ENCODE measurements around the gene CARF. TPM values are rescaled to one million over a fixed set of nuclear protein-coding genes. Genes with fewer than 3 reads are reported as not detected.
"Not testable (repeated sequence)": the region's sequence is repeated elsewhere in the genome, so short reads cannot be mapped to it uniquely, and the experiment has no call there.

Gene CARF, protein sequence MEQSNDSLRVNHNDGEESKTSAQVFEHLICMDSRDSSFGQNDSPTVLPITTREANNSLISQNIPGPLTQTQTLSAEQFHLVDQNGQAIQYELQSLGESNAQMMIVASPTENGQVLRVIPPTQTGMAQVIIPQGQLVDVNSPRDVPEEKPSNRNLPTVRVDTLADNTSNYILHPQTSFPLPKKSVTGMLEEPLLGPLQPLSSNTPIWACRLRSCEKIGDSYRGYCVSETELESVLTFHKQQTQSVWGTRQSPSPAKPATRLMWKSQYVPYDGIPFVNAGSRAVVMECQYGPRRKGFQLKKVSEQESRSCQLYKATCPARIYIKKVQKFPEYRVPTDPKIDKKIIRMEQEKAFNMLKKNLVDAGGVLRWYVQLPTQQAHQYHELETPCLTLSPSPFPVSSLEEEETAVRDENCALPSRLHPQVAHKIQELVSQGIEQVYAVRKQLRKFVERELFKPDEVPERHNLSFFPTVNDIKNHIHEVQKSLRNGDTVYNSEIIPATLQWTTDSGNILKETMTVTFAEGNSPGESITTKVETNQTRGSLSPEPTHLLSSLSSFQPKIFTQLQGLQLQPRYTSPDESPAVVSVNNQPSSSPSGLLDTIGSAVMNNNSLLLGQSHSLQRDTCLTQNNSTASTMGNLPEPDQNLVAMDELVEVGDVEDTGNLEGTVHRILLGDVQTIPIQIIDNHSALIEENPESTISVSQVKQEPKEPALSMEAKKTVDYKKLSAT
- total RNA-seq (2014; rRNA removed; shearing (Covaris generic); ENCODE audit: low replicate concordance), result 6.6 and 7.1 TPM in 2 replicates

DNA sequence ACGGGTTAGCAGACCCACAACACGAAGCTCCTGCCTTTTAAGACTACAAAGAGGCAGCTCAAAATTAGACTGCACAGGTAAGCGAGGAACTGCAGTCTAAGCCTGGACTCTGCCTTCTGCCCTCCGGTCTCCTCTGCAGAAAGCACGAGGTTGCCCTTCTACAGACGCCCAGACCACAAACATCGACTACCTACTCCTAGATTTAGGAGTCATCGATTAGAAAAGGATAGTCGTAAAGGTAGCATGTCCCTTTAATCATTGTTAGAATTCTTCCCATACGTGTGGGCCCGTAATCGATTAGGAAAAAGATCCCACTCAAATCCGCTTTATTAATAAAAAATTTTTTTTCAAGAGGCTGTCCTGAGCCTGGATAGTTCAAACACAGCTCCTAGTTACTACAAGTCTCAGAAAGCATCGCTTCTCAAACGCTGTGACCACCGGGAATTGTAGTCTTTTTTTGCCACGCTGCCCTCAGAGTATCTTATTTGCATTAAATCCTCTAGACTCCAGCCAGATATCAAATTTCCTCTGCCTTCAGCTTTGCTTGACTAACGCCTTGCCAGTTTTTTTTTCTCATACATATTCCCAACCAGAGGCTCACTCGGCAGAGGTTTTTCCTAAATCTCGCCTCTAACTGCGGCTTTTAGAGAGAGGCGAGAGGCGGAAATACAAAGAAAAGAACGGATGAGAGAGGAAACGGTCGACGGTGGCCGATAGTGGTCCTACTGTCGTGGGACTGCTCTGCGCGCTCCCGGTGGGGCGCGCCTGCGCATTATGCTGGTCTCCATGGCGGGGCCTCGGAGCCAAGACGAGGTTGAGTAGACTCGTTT lies at the start of gene CARF, which contains the start of gene WDR12:
Gene CARF (plus strand): TSS at position 764 of the 830 bp plus-strand sequence. CDS start 29,628 bp downstream, outside the sequence.
Gene WDR12 (minus strand): TSS at position 162 of the 830 bp plus-strand sequence. CDS start 197 bp downstream, outside the sequence.
- DNase-seq (ENCODE audit: low read depth), result peak; percentile 93
- in situ Hi-C loops (cut with HindIII; ENCODE audit: low pct_unique_long_range_greater_than_20kb, low sequenced_read_pairs), result no loop called here

DNA sequence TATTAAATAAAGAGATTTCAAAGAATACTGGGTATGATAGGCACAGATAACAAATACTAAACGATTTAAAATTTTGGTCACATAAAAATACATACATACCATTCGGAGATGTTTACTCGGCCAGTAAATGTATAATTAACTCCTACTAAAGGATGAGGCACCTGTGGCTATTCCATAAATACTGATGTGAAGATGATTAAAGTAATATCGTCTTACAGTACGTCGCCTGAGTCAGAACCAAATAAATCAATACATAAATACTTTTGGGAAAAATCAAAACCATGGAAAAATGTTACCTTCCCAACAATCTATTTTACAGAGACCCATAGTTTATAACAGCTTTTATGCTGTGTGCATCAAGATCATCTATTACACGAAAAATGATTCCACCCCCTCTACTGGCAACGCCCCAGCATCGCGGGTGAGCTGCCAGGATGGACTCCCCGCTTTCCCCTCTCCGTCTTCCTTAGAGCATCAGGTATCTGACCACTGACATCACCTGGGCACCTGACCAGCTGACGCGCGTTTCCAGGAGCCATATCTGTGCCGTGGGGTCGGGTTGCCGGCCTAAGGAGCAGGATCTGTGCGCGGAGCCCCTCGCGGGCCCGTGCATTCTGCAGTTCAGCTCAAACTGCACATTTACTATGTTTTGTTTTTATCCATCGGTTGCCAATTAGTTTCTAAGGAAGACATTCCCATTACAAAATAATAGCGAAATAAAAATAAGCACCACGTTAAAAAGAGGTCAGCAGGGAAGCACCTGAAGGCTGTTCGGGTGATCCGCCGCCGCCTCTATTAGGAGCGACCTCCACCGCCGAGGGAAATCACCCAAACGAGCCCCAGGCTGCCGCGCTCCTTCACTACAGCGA lies 41.4 kb upstream of the CARF start:
- DNase-seq (ENCODE audit: low read depth), result peak; percentile 75
- in situ Hi-C loops (cut with HindIII; ENCODE audit: low pct_unique_long_range_greater_than_20kb, low sequenced_read_pairs), result no loop called here

GRCh38 chr2:202871300-202872141 lies 40.6 kb upstream of the CARF start, which contains the start of gene ICA1L:
Gene ICA1L, minus strand, starts transcription at chr2:202871766. Its CDS starts 42,757 bp downstream, at chr2:202829009.
- peak; percentile 69 for DNase-seq (ENCODE audit: low read depth)
- in situ Hi-C loops (cut with HindIII; ENCODE audit: low pct_unique_long_range_greater_than_20kb, low sequenced_read_pairs), result no loop called here

DNA sequence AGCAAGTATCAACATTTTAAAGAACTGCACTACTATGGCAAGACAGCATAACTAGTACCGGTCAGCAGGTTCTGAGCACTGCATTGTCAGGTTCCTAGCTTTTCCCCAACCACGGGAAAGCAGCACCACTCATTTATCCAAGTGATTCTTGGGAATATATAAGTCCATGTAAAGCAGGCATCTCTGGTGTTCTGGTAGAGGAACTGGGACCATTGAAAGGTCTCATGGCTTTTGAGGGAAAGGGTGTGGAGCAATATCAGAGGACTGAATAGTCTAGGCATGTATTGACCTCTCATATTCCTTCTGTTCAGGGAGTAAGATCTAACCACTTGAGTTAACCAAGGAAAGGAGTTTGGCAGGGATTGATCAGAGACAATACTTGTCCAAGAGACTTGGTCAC lies 34.4 kb upstream of the CARF start:
- in situ Hi-C loops (cut with HindIII; ENCODE audit: low pct_unique_long_range_greater_than_20kb, low sequenced_read_pairs), result no loop called here
- no peak for DNase-seq (ENCODE audit: low read depth)

- in situ Hi-C loops (cut with HindIII; ENCODE audit: low pct_unique_long_range_greater_than_20kb, low sequenced_read_pairs), result no loop called here
- DNase-seq (ENCODE audit: low read depth), result no peak
Measured at GRCh38 chr2:202881570-202881969, 30.5 kb upstream of the CARF start.

- in situ Hi-C loops (cut with HindIII; ENCODE audit: low pct_unique_long_range_greater_than_20kb, low sequenced_read_pairs), result no loop called here
- DNase-seq (ENCODE audit: low read depth), result no peak
Measured at GRCh38 chr2:202883987-202884675, 27.9 kb upstream of the CARF start.

DNA sequence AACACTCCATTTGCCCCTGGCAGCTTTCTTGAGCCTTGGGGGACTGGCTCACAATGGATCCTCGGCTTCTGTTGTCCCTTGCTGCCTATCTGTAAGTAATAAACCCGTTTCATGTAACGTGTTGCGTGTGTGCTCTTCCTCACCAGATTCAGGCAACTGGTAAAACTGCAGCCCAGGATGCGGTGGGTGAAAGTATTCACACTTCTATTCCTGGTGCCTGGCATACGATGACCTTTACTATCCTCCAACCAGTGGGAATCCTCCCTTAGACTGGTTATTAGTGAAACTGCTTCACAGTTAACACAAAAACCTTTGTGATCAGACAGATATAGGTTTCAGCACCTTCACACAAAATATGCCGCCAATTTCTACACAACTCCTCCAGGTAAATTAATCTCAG lies 26.9 kb upstream of the CARF start:
- in situ Hi-C loops (cut with HindIII; ENCODE audit: low pct_unique_long_range_greater_than_20kb, low sequenced_read_pairs), result no loop called here

GRCh38 chr2:202905507-202905906 lies 6.6 kb upstream of the CARF start:
- in situ Hi-C loops (cut with HindIII; ENCODE audit: low pct_unique_long_range_greater_than_20kb, low sequenced_read_pairs); DNase-seq (ENCODE audit: low read depth): not testable (repeated sequence)

More for the DNA sequence above, 26.9 kb upstream of the CARF start:
- DNase-seq (ENCODE audit: low read depth), result no peak

DNA sequence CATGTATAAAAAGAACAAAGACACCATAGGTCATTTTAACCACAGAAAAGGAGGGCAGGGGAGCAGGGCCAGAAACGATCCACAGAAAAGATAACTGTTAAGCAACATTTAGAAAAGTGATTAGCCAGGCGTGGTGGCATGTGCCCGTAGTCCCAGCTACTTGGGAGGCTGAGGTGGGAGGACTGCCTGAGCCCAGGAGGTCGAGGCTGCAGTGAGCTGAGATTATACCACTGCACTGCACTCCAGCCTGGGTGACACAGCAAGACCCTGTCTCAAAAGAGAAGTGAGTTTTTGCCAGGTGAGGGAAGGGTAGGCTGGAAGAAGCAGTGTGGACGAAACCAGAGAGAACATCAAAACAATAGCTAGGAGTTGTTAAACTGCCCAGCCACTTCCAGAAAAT lies 3.9 kb upstream of the CARF start:
- DNase-seq (ENCODE audit: low read depth), result no peak
- in situ Hi-C loops (cut with HindIII; ENCODE audit: low pct_unique_long_range_greater_than_20kb, low sequenced_read_pairs), result no loop called here

- in situ Hi-C loops (cut with HindIII; ENCODE audit: low pct_unique_long_range_greater_than_20kb, low sequenced_read_pairs), result no loop called here
- DNase-seq (ENCODE audit: low read depth), result no peak
Measured at GRCh38 chr2:202909394-202910192, 2.5 kb upstream of the CARF start.

DNA sequence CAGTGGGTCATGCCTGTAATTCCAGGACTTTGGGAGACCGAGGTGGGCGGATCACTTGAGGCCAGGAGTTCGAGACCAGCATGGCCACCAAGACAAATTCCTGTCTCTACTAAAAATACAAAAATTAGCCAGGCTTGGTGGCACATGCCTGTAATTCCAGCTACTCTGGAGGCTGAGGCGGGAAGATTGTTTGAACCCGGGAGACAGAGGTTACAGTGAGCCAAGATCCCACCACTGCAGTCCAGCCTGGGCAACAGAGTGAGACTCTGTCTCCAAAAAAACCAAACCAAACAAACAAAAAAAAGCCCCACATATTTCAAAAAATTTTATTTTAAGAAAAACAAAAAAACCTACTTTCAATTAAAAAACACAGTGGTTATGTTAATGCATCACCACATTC lies 1.8 kb upstream of the CARF start:
- in situ Hi-C loops (cut with HindIII; ENCODE audit: low pct_unique_long_range_greater_than_20kb, low sequenced_read_pairs); DNase-seq (ENCODE audit: low read depth): not testable (repeated sequence)

GRCh38 chr2:202910698-202911097 lies 1.4 kb upstream of the CARF start:
- no peak for DNase-seq (ENCODE audit: low read depth)
- in situ Hi-C loops (cut with HindIII; ENCODE audit: low pct_unique_long_range_greater_than_20kb, low sequenced_read_pairs), result no loop called here

- in situ Hi-C loops (cut with HindIII; ENCODE audit: low pct_unique_long_range_greater_than_20kb, low sequenced_read_pairs), result no loop called here
- DNase-seq (ENCODE audit: low read depth), result no peak
Measured at GRCh38 chr2:202911203-202911511, 918 bp upstream of the CARF start.

DNA sequence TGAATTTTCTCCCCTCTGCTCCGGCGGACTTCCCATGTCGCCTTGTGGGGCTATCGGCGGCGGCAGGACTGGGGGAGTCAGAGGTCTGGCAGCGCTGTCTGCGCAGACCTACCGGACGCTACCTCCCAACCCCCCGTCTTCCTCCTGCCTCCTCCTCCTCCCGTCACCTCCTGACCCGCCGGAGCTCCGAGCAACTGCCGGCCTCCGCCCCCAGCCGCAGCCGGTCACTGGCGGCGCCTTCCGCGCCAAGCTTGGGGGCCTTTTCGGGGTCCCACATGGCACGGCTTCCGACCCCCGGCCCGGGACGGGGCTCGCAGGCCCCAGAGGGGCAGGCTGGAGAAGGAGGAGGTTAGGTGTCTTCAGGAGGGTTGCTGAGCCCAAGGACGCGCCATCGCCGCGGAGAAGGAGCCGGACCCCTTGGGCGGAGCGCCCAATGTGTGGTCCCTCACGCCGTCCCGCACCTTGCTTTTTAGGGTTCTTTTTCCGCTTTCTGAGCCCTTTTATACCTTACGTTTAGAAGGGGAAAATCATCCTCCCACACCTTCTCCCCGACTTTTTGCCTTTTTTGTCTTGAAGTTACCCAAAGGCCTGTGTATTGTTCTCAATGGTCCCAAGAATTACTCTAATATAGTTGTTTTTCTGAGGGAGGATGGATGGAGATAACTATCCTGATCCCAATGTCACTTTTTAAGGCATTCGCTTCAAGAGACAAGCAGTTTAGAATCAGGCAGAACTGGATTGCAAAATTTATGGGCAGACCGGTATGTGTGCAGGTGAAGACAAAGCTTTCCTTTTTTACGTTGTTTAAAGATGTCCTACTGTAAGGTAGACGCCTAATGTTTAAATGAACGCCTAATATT lies 497 bp downstream of the CARF start:
- in situ Hi-C loops (cut with HindIII; ENCODE audit: low pct_unique_long_range_greater_than_20kb, low sequenced_read_pairs), result not testable (repeated sequence)
- DNase-seq (ENCODE audit: low read depth), result peak; percentile 64

DNA sequence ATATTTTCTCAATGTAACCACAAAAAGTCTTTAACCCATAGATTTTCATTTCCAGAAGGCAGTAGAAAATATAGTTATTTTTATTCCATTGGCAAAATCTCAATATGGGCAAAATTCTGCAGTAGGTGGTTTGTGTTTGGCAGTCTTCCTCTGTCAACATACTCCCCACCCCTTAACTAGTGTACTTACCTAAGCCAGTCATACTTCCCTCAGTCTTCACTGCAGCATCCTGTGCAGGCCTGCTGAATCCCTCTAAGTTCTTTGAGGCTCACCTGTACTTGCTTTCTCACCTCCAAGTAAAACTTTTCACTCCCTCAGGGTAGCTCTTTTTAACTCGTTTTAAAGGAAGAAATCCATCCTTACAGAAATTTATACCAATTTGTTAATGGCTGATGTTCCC lies 6.8 kb downstream of the CARF start:
- in situ Hi-C loops (cut with HindIII; ENCODE audit: low pct_unique_long_range_greater_than_20kb, low sequenced_read_pairs), result no loop called here
- no peak for DNase-seq (ENCODE audit: low read depth)
